Activated CD4-positive, CD25-positive, alpha-beta regulatory T cell (primary cell): ENCODE data around the gene MED27.

ENCODE experiments used
- DNase-seq, 4 experiments: peaks; one replicate each; lab custom pipeline; 2025; lab: John Stamatoyannopoulos, UW

Gene MED27

DNA sequence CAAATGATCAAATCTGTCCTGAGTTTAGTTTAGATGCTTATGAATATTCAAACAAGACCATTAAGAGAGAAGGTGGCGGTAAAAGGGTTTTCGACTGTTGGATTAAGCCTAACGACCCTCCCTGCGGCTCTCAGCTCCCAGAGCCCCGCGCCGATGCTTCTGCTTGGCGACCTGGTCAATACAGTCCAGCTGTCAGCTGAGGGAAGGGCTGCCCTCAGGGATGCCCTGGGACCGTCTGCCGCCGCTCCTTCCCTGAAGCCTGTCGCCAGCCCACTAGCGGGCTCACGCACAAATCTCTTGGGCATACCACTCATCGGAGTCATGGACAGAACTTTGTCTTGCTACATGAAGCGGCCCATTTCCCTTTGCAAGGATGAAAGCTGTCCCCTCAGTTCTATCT is 203.2 kb downstream of the MED27 start:
- DNase-seq = no peak

DNA sequence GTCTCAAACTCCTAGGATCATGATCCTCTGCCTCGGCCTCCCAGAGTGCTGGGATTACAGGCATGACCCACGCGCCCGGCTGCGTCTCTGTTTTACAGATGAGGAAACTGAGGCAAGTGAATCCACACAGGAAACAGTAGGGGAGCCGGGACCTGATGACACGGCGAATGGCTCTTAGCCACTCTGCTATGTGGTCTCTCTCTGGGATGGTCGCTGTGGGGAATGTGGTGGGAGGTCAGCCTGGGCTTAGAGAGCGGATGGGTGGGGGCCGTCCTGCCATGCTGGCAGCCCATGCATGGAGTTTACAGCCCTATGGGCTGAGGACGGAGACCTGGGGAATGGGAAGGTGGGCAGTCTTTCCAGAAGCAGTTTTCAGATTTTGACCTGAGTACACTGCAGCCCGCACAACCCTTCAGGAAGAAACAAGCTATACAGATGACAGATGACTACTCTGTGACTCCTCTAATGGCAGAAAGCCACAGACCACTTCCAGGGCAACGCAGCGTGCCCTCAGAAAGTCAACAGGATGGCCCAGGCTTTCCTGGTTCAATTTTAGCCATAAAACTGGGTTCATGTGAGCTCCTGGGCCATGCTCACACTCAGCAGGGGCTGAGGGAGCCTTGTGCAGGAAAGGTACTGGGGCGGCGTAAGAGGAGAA is 203.7 kb downstream of the MED27 start:
- DNase-seq = no peak

DNA sequence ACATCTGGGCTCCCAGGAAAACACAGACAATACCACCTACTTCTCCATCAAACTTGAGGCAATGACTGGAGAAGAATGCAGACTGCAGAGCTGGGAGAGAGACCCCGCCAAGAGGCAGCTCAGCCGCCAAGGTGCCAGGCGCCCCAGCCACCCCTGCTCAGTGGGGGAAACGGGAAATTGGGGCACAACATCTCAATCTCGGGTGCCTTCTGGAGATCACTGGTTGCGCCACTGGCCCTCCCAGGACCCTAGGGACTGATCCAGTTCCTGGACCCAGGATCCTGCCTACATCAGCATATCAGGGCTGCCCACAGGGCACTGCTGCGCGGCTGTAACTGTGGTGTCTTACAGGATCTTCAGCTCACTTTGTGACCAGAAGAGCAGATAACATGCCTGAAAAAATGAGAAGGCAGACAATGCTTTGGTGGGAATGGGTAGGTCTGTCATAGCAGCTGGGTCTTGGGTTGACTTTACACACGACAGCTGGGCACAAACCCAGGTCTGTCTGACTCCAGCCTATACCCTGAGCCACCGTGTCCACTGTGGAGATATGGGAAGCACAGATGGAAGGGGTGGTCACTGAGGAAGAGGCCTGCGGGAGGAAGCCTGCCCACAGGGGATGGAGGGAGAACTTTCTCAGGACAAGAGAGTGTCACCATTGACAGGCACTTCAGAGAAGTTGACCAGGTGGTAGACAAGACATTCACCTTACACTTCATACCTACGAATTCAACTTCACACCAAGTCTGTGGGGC is 204.6 kb downstream of the MED27 start:
- no peak for DNase-seq

DNA sequence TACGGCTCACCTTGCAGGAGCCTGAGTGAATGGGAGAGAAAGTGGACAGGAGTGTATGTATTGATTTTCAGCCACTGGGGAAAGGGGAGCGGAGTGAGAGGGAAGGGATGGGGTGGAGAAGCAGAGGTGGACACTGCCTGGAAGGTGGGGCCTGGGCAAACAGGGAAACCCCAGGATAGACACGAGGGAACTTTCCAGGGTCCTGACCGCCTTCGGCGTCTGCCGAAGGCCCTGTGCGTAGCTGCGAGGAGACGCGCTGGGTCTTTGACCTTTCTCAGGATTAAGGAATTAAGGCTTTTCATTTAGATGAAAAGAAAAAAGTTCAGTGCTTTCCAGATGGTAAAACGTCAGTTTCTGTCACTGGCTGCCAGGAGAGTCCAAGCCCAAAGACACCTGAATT is 205.2 kb downstream of the MED27 start:
- no peak for DNase-seq

DNA sequence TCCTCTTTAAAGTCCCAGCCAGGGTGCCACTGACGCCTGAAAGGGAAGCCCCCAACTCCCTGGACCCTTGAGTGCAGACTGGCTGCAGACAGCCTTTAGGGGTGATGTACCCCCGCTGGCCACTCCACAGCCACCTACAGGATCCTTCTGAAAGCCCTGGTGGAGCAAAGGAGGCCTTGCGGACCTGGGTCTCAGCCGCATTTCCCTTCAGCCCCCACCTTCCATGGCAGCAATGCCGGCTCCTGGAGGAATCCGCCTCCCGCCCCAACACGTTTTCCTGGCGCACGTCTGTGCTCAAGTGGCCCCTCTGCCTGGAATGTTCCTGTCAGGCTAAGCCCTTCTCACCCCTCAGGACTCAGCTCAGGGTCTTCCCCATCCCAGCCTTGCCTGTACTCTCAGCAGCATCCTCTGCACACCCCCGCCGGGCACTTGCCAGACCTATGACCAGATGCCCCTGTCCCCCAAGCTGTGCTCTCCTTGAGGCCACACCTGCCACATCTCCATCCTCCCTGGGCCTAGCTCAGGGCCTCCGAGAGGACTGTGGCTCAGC is 205.7 kb downstream of the MED27 start:
- DNase-seq = no peak

DNA sequence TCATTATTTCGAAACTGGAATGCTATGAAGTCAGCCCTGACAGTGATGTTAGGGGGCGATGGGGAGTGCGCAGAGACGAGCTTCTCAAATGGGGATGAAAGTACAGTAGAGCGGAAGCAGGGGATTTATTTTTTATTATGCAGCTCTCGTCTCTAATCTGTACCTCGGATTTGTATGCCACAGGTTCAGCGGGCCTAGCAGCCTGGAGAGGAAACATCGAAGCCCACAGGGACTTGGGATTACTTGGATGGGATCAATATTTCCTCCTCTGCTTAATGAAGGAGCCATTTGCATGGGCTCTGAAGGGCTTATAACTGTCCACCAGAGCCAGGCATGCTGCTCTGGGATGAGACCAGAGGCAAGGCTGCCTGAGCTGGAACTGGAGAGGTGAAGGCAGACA is 206.3 kb downstream of the MED27 start:
- no peak for DNase-seq

DNA sequence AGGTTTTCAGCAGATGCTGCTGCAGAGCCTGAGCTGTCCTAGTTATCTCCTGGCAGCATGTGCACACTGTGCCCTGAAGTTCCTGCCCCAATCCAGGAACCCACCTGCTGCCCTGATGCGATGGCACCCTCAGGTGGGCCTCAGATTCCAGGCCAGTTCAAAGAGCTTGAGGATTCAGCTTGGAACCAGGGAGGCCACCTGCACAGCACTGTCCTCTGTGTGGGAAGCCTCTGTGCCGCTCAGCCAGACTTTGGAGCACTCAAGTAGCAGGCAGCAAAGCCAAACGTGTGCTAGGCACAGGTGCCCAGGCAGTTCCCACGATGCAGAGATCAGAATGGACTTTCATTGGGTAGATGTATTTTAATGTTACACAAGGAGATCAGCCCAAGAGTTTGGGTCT is 207.0 kb downstream of the MED27 start:
- no peak for DNase-seq

DNA sequence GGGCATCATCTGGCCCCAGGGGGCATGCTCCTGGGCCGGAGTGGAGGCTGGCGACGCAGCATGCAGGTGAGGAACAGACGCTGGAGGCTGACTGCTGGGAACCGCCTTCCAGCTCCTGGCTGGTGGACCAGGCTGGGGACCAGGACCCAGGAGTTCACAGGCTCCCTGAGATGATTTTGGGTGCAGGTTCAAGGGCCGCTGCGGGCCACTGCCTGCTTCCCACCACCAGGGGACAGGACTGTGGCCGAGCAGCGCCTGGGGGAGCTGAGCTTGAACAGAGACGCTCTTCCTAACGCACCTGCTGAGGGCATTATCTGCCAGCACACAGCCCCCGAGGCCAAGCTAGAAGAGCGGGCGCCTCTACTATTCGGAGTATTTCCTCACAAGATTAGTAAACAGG is 207.7 kb downstream of the MED27 start:
- no peak for DNase-seq

DNA sequence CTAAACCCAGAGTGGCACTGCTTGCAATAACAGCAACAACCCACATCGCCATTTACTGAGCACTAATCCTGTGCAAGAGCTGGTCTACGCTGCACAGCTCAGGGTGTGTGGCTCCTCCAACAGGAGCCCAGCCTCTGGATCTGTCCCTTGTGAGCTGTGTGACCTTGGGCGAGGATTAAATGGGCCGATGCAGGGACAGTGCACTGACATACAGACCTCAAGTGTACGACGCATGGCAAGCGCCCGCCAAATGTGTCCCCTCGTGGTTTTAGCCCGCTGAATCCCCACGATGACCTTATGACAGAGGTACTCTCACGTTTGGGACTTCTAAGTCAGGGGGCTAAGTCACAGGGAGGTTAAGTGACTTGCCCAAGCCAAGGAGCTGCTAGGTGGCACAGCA is 209.5 kb downstream of the MED27 start:
- no peak for DNase-seq

DNA sequence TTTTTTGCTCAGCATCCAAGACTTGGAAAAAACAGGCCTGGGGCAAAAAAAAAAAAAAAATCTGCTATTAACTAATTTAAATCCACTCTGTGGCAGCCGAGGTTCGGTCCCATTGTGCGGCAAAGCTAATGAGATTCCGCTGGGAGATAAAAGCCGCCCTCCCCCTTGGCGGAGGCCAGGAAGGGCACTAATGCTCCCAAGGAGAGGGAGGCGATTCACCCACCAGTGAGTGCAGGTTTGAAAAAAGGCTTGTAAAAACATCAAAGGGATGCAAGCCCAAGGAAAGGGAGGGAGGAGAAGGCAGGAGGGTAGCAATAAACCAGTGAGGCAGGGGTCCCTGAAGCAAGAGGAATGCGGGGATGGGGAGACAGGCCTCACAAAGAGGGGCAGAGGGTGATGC is 210.3 kb downstream of the MED27 start:
- no peak for DNase-seq

DNA sequence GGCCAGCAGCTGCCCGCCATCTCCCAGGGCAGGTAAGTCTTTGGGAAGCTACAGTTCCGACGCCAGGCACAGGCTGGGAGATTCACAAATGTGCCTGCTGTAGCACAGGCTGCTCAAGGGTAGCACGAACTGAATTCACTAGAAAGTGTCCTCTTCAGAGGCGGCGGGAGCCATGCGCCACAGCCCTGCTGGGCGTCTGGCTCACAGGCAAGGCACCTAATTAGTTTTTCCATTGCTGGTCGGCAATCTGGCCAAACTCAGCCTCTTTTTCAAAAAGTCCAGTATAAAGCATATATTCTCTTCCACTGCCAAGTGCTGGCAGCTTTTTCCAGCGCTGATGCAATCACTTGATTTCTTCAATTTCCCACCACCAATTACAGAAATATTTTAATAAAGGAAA is 210.9 kb downstream of the MED27 start:
- DNase-seq = no peak

DNA sequence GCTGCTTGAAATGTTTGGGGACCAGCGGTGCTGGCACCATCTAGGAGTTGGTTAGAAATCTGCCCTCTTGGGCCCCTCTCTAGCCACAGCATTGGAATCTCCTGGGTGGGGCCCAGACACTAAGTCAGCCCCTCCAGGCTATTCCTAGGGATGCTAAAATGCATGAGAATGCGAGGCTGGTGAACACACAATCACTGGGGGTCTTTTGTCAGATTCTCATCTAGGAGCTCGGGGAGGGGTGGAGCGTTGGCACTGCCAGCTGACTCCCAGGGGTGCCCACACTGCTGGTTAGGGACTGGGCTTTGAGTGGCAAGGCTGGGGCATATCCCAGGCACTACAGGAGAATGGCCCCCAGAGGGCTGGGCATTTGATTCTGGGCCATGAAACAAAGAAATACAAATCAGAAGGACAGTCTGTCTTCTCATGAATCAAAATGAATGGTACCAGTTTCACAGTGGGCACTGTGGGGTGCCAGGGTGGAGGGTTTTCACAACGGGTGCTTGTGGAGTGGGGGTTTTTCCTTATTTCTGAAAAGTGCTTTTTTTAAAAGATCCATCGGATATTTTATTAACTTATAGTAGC is 212.0 kb downstream of the MED27 start:
- no peak for DNase-seq

DNA sequence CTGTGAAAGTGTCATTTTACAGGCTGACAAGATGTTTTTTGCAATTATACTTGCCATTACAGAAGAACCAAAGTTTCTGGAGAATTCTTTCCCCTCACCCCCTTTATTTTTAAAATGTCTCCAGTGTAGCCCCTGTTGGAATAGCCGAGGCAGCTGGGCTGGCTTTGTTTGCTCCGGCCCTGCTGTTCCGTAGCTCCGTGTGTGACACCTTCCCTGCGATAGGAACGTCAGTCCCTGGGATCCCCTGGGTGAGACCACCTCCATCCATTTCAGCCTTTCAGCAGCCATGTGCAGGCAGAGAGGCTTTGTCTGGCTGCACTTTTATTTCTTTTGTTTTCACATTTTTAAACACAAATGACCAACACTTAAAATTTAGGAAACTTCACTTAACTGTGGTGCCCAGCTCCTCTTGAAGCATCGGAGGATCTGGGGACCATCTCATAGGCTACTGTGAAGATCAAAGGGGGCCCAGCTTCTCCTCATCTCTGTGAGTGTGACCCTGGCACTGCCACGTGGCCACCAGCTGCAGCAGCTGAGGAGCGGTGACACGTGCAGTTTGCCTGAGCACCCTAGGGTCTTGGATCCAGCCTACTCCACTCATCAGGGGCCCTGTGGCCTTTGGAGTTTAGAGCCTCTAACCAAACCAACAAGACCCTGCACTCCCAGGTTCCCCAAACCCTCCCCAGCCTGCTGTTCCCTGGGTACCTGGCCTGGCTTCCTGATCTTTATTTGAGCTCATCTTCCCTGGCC is 214.0 kb downstream of the MED27 start:
- no peak for DNase-seq

DNA sequence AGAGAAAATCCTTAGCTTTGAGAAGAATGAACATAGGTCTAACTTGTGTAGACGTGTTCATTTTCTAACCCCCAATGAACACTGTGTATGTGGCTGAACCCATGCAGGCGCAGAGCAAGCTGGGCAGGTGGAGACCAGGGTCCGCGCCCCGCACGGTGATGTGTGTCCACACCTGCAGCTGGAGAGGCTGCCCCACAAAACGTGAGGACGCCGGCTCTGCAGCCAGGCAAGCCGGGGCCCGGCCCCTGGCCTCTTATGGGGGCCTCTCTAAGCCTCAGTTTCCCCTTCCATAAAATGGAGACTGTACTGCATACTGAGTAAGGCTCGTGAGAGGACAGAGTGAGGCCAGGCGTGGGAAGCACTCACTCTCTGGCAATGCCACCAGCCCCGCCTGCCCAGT is 215.1 kb downstream of the MED27 start:
- DNase-seq = no peak

DNA sequence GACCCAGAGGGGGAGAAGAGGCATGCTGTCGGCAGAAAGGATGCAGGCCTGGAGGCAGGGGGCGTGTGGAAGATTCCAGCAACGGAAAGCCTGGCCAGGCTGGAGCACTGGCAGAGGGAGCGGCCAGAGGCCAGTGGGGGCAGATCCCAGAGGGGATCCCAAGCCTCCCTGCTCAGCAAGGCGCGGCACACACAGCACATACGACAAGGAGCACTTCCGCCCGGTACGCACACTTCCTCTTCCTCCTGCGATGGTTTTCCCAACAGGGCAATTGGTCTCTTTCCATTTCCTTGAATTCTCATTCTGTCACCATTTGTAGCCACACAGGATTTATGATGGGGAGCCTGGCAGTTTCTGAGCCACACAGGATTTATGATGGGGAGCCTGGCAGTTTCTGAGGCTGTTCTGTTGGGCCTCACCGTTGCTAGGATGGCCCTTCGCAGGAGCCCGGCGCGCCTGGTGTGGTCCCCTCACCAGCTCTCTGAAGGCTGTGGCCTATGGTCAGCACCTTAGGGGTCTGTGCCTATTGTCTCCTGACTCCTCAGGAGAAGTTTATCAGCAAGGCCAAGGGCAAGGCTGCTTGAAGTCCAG is 216.3 kb downstream of the MED27 start:
- DNase-seq = no peak

DNA sequence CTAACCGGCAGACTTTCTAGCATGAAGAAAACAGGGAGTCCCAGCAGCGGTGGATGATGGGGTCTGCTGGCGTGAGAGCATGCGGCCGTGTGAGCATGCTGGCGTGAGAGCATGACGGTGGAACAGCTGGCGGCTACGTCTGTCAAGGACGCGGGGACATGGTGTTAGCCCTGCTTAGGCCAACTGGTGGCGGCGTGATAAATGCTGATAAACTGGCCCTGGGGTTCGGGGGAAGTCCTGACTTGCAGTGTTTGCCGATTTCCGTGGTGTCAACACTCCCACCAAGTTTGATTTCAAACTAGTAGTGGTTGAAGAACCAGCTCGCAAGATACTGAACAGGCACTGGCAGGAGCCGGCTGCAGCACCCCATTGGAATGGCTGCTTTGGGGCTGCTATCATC is 217.4 kb downstream of the MED27 start:
- no peak for DNase-seq

DNA sequence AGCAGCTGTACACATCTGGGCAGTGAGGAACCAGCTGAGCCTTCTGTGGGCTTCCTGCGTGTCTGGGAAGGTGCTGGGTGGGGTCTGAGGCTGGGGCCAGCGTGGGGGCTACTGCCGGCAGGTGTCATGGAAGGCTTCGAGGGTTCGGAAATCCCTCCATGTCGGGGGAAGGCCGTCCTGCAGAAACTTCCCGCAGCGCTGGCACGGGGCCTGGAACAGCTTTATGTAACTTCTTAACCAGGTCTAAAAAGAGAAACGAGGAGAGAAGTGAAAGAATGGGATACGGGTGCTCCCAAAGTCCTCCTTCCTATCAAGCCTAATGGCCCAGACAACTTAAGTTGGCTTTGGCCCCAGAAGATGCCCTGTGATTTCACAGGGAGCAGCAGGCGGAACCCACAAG is 219.2 kb downstream of the MED27 start:
- DNase-seq = no peak

DNA sequence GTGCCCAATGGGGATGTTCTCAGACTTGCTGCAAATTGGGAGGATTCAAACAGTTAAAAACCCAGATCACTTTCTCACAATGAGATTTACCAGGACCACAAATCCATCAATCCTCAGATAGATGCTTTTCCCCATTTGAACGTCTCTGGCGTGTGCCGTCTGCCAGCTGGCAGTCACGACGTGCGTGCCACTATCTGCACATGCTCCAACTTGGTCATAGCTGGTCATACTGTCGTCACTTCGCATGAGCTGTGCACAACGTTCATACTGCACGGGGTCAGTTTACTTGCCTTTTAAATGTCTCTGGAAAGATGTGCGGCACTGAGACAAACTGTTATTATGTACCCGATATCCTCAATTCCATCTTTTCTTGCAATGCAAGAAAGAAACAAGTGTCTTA is 221.5 kb downstream of the MED27 start:
- DNase-seq = no peak

DNA sequence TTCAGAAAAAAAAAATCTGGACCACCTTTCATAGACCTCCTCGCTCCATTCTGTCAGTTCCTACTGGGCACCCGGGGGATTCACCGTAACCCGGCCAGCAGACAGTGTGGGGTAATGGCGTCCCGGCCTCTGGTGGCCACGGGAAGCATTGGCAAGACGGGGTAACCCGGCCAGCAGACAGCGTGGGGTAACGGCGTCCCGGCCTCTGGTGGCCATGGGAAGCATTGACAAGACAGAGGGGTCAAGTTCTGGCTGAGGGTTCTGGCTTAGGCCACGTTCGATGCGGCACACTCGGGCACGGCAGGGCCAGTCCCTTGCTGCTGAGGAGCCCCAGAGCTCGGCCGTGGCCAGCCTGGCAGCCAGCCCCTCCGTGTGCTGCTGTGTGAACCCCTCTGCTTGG is 223.6 kb downstream of the MED27 start:
- DNase-seq = no peak

DNA sequence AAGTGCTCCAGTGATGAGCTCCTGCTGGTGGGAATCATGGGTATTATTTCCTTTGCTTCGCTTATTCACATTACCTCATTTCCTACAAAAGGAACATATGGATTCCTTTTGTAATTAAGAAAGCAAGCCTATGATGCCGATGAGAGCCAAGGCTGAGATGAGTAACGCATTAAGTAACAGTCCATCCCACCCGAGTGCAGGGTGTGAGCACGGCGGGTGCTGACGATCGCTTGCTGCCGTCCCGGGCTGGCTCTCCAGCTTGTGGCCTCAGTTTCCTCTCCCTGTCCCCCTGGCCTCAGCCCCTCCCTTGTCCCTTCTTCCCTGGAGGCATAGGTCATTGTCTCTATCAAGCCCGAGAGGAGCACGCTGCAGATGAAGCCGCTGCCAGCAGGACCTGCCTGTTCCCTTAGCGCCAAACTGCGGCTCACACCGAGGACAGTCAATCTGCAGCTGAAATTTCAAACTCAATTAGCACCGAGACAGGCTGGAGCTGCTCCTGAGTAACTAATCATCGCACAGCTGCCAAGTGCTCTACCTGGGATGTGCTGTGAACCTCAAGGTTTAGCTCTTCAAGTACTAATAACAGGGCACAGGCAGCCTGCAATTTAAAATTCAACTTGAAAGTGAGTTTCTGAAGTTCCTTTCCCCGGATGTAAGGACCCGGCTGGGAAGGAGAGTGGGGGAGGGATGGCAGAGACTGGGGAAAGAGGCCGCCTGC is 224.6 kb downstream of the MED27 start:
- DNase-seq = no peak

DNA sequence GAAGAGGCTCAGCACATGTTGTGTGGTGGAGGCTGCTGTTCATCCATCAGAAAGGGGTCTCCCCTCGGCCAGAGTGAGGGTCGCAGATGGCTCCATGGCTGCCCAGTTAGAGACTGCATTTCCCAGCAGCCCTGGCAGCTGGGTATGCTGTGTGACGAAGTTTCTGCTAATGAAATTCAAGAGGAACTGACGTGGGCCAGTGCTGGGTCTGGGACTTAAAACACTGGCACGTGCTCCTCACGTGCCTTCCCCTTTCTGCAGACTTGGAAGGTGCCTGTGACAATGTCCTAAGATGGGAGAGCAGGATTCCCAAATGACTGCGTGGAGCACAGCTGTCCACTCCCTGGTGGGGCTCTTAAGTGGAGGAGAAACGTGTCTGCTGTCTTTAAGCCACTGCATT is 225.3 kb downstream of the MED27 start:
- DNase-seq = no peak

DNA sequence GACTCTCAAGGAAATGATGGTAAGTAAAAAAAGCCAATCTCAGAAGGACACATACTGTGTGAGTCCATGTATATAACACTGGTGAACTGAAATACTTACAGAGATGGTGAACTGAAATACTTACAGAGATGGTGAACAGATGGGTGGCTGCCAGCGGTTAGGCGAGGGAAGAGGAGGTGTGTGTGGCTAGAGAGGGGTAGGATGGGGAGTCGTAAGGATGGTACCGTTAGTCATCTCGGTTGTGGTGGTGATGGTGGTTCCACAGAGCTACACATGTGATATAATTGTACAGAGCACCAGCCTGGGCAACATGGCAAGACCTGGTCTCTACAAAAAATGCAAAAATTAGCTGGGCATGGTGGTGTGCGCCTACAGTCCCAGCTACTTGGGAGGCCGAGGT is 226.2 kb downstream of the MED27 start:
- DNase-seq = no peak
